Activated gamma-delta T cell treated with Interleukin-2 at 50 U/mL for 16 hours (primary cell): ENCODE data around the gene MEGF8.

Experiments
- DNase-seq: peaks from one replicate; pipeline ENCODE4 v3.0.0-alpha.2; 2020

The MEGF8 gene

GRCh38 chr19:42286349-42287016 lies 39.0 kb upstream of the MEGF8 start:
- DNase-seq = no peak

- no peak for DNase-seq
These were observed 38.2 kb upstream of the MEGF8 start for GRCh38 chr19:42287017-42287826.

DNA sequence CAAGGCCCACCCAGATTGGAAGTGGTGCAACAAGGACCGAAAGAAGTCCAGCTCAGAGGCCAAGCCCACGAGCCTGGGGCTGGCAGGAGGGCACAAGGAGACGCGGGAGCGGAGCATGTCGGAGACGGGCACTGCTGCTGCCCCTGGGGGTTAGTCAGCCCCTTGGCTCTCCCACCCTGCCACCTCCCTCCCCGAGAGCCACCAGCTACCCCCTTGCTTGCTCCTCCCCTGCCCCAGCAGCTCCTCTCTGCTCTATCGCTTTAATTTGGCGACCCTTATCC lies 37.7 kb upstream of the MEGF8 start:
- no peak for DNase-seq

DNA sequence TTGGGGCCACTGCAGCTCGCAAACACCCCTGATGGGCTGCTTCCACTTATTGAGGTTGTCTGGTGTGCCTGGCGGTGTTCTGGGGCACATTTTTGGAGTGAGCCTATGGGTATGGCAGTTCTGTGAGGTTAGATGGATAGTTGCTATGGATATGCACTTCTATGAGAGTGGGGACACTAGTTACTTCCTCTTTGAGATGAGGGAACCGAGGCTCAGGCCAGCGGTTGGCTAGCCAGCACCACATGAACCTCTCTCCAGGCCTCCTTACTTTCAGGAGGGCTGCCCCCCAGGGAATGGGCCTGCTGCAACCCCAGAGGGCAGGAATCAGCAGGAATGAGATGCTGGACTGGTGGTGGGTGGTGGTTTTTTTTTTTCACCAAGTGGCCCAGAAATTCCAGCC lies 37.0 kb upstream of the MEGF8 start:
- no peak for DNase-seq

- no peak for DNase-seq
These were observed 36.4 kb upstream of the MEGF8 start for GRCh38 chr19:42288881-42289555.

GRCh38 chr19:42289556-42290041 lies 35.8 kb upstream of the MEGF8 start:
- no peak for DNase-seq

DNA sequence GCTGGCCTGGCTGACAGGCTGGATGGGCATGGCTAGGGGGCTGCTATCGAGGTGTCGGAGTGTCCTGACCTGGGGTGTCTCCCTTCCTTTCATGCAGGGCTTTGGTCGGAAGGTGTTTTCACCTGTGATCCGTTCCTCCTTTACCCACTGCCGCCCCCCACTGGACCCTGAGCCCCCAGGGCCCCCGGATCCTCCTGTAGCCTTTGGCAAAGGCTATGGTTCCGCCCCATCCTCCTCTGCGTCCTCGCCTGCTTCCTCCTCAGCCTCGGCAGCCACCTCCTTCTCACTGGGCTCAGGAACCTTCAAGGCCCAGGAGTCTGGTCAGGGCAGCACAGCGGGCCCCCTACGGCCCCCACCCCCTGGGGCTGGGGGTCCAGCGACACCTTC lies 35.3 kb upstream of the MEGF8 start:
- no peak for DNase-seq

DNA sequence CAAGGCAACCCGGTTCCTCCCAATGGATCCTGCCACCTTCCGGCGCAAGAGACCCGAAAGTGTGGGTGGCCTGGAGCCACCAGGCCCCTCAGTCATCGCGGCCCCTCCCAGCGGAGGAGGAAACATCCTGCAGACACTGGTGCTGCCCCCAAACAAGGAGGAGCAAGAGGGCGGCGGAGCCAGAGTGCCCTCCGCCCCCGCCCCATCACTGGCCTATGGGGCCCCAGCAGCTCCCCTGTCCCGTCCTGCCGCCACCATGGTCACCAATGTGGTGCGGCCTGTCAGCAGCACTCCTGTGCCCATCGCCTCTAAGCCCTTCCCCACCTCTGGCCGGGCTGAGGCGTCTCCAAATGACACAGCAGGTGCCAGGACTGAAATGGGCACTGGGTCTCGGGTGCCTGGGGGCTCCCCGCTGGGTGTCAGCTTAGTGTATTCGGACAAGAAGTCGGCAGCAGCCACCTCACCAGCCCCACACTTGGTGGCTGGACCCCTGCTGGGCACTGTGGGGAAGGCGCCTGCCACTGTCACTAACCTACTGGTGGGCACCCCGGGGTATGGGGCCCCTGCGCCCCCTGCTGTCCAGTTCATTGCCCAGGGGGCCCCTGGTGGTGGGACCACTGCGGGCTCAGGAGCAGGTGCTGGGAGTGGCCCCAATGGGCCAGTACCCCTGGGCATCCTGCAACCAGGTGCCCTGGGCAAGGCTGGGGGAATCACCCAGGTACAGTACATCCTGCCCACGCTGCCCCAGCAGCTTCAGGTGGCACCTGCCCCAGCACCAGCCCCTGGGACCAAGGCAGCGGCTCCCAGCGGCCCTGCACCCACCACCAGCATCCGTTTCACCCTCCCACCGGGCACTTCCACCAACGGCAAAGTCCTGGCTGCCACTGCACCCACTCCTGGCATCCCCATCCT lies 34.7 kb upstream of the MEGF8 start:
- peak; percentile 67 for DNase-seq

DNA sequence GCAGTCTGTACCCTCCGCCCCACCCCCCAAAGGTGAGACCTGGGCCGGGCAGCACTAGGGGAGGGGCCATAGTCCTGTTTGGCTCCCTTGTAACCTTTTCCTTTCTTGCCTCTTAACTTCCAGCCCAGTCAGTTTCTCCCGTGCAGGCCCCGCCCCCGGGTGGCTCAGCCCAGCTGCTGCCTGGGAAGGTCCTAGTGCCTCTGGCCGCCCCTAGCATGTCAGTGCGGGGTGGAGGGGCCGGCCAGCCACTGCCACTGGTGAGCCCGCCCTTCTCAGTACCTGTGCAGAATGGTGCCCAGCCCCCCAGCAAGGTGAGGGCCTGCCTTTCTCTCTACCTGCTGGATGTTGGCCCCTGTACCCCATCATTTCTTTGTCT lies 34.0 kb upstream of the MEGF8 start:
- DNase-seq = no peak

- no peak for DNase-seq
These were observed 33.1 kb upstream of the MEGF8 start for GRCh38 chr19:42292042-42292960.

DNA sequence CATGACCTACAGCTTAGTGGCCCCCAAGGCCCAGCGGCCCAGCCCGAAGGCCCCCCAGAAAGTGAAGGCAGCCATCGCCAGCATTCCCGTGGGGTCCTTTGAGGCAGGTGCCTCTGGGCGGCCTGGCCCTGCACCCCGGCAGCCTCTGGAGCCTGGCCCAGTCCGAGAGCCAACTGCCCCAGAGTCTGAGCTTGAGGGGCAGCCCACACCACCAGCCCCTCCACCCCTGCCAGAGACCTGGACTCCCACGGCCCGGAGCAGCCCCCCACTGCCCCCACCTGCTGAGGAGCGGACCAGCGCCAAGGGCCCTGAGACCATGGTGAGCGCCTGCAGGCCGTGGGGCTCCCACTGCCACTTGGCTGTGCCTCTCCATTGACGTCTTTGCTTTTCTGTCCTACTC lies 32.5 kb upstream of the MEGF8 start:
- no peak for DNase-seq

DNA sequence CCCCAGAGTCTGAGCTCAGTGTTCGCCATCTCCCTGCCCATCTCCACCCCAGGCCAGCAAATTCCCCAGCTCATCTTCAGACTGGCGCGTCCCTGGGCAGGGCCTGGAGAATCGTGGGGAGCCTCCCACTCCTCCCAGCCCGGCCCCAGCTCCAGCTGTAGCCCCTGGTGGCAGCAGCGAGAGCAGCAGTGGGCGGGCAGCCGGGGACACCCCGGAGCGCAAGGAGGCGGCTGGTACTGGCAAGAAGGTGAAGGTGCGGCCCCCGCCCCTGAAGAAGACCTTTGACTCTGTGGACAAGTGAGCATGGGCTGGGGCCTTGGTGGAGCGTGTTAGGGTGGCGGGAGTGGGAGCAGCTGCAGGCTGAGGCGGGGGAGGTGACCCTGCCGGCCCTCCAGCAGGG lies 31.9 kb upstream of the MEGF8 start:
- DNase-seq = no peak

DNA sequence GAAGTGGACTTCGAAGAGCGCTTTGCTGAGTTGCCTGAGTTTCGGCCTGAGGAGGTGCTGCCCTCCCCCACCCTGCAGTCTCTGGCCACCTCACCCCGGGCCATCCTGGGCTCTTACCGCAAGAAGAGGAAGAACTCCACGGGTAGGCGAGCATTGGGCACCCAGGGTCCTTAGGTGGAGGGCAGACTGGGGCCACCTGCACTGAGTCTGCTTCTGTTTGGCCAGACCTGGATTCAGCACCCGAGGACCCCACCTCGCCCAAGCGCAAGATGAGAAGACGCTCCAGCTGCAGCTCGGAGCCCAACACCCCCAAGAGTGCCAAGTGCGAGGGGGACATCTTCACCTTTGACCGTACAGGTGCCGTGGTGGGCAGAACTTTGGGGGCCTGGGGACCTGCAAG lies 31.5 kb upstream of the MEGF8 start:
- DNase-seq = no peak

DNA sequence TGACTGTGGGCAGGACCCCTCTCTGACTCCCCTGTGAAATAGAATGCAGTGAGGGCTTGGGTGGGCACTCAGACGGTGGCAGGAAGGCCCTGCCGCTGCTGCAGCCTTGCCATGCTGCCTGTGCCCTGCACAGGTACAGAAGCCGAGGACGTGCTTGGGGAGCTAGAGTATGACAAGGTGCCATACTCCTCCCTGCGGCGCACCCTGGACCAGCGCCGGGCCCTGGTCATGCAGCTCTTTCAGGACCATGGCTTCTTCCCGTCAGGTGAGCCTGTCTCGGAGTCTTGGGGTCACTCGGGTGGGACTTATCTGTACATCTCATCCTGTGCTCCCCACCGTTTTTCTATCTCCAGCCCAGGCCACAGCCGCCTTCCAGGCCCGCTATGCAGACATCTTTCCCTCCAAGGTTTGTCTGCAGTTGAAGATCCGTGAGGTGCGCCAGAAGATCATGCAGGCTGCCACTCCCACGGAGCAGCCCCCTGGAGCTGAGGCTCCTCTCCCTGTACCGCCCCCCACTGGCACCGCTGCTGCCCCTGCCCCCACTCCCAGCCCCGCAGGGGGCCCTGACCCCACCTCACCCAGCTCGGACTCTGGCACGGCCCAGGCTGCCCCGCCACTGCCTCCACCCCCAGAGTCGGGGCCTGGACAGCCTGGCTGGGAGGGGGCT lies 30.8 kb upstream of the MEGF8 start:
- DNase-seq = no peak

- no peak for DNase-seq
These were observed 30.1 kb upstream of the MEGF8 start for GRCh38 chr19:42295342-42295741.

DNA sequence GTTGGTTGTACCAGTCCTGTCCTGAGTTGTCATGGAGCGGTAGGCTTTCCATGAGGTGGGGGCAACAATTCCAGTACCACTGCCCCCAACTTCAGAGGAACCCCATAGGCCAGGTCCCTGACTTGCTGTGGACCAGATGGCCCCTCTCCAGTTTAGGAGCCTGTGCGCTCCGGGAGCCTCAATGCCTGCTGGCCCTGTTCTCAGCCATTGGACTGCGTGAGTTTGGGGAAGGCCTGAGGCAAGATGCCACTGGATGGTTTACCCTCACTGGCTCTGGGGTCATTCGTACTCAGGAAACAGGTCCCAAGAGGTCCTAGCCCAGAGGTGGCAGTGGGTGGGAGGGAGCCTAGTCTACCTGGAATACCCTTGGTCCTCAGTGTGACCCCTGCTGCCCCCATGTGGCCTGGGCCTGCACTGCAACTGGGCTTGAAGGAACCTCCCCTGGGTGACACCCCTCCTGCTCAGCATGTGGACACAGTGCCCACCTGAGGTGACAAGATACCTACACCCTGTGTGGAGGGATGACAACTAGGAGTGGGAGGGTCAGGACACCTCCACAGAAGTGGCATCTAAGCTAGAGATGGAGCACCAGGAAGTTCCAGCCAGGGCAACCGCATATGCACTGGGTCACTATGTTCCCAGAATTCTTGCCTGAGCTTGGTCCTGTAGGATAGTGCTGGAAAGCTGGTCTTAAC lies 29.5 kb upstream of the MEGF8 start:
- DNase-seq = peak; percentile 94

GRCh38 chr19:42297039-42297438 lies 28.4 kb upstream of the MEGF8 start:
- no peak for DNase-seq

DNA sequence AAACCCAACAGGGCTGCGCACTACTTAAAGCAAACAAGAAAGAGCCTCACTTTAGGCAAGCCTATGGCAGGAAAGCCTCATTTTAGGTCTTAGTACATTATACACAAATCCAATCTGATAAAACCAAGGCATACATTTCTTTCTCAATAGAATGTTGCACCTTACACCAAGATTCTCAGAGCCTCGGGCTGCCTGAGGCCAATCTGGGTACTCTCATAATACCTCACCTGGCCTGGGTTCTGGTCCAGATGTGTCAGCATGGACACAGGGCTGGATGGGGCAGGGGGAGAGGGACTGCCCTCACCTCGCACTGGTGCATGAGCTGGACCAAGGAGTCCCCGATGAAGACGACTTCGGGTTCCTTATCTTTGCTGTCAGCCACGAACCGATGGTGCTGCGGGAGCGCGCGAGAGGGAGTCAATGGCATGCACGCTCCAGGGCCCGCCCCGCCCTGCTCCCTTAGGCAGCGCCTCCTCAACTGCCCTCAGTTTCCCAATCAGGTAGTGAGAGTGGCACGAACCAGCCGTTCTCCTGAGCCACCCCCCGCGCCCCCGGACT lies 23.7 kb upstream of the MEGF8 start, which contains the start of gene PRR19:
Gene PRR19 (plus strand): TSS at position 487 of the 558 bp plus-strand sequence. CDS start 7,453 bp downstream, outside the sequence.
- no peak for DNase-seq

- no peak for DNase-seq
These were observed 22.4 kb upstream of the MEGF8 start for GRCh38 chr19:42303101-42303464.

GRCh38 chr19:42303876-42304275 lies 21.6 kb upstream of the MEGF8 start:
- no peak for DNase-seq
